Thymus (tissue), 11 donors: Measurements from ENCODE around the gene ZKSCAN8. TPM values are rescaled to one million over a fixed set of nuclear protein-coding genes. Genes with fewer than 3 reads are reported as not detected.
"Not testable (repeated sequence)": the region's sequence is repeated elsewhere in the genome, so short reads cannot be mapped to it uniquely, and the experiment has no call there.

ENCODE experiments used
- DNase-seq, 9 donors: peaks; one replicate each; pipeline ENCODE4 v3.0.0-alpha.2; 2013; ENCODE audit warnings: low spot score in 9 of 9, low read depth in 6 of 9, missing footprints in 1 of 9
- H3K27ac ChIP-seq, 2 donors: one replicate each; pipeline ENCODE4 v1.5.1; 2013; ENCODE audit warnings: control low read depth in 1 of 2, low read depth in 1 of 2, low read length in 1 of 2, mild to moderate bottlenecking in 1 of 2, moderate library complexity in 1 of 2
- H3K27me3 ChIP-seq, 2 donors: one replicate each; pipeline ENCODE4 v1.5.1; 2013; ENCODE audit warnings: low read length in 1 of 2; ENCODE audit not compliant: control insufficient read depth in 2 of 2, insufficient read depth in 1 of 2
- H3K36me3 ChIP-seq, 2 donors: one replicate each; pipeline ENCODE4 v1.5.1; 2013; ENCODE audit warnings: low read length in 1 of 2, mild to moderate bottlenecking in 1 of 2, moderate library complexity in 1 of 2; ENCODE audit not compliant: control insufficient read depth in 2 of 2, insufficient read depth in 2 of 2
- H3K4me1 ChIP-seq, 2 donors: one replicate each; pipeline ENCODE4 v1.5.1; 2013; ENCODE audit warnings: low read length in 2 of 2; ENCODE audit not compliant: control insufficient read depth in 2 of 2, insufficient read depth in 2 of 2
- H3K4me3 ChIP-seq, 2 donors: one replicate each; pipeline ENCODE4 v1.5.1; 2013; ENCODE audit warnings: low read length in 2 of 2, control low read depth in 1 of 2, mild to moderate bottlenecking in 1 of 2
- H3K9me3 ChIP-seq, 2 donors: one replicate each; pipeline ENCODE4 v1.5.1; 2013; ENCODE audit warnings: low read length in 1 of 2, mild to moderate bottlenecking in 1 of 2; ENCODE audit not compliant: control insufficient read depth in 2 of 2, insufficient read depth in 1 of 2
- WGBS: extraction: QIAGEN DNeasy Blood & Tissue Kit; methylation state at CpG from one replicate; pipeline ENCODE4 v1.1.7; 2013; 5-methylcytosine and 5-hydroxymethylcytosine counted together
- polyA plus RNA-seq: library from polyadenylated mRNA; stranded (reverse); fragments of 200-250 nt; gene quantifications from one replicate; pipeline ENCODE4 v1.2.3, GENCODE V29; 2013
- total RNA-seq: library from RNA; stranded (reverse); fragments of 120-200 nt; gene quantifications from one replicate; pipeline ENCODE4 v1.2.4, GENCODE V29; 2013
- donor health status: healthy.

Gene ZKSCAN8
- total and polyA plus RNA-seq, 2 donors = 5.3 to 10.4 TPM

GRCh38 chr6:28117386-28118050, 24.2 kb upstream of the ZKSCAN8 start:
- Histone ChIP-seq H3K36me3 (peaks cover 27 to 47% of the 10 kb centered on the region in 2 donors), H3K27ac (no peak overlapping the region), H3K4me3 (no peak overlapping the region), H3K9me3 (no peaks in the 10 kb centered on the region), H3K4me1 (no peaks in the 10 kb centered on the region), H3K27me3 (no peaks in the 10 kb centered on the region)
- DNase-seq = no peak
- WGBS = 98% methylated on average over 2 of the region's 2 CpGs

GRCh38 chr6:28118217-28118616, 23.5 kb upstream of the ZKSCAN8 start:
- no peaks in the 10 kb centered on the region for H3K4me1 ChIP-seq
- H3K4me3 ChIP-seq = no peak overlapping the region
- peaks cover 27 to 50% of the 10 kb centered on the region in 2 donors for H3K36me3 ChIP-seq
- DNase-seq = no peak
- WGBS = 97% methylated on average over 1 of the region's 1 CpG
- H3K27me3 ChIP-seq = no peaks in the 10 kb centered on the region
- H3K9me3 ChIP-seq = no peaks in the 10 kb centered on the region
- H3K27ac ChIP-seq = no peak overlapping the region

GRCh38 chr6:28121876-28122275, 19.8 kb upstream of the ZKSCAN8 start:
- Histone ChIP-seq H3K36me3 (peaks cover 8 to 39% of the 10 kb centered on the region in 2 donors), H3K27ac (no peak overlapping the region), H3K4me3 (no peak overlapping the region), H3K4me1 (peaks cover 10 to 11% of the 10 kb centered on the region in 2 donors), H3K9me3 (no peaks in the 10 kb centered on the region), H3K27me3 (no peaks in the 10 kb centered on the region)
- no peak for DNase-seq
- WGBS = 98% methylated on average over 2 of the region's 2 CpGs

- WGBS = 97% methylated on average over 5 of the region's 5 CpGs
- Histone ChIP-seq H3K36me3 (peaks cover 8 to 39% of the 10 kb centered on the region in 2 donors), H3K4me1 (peaks cover 10 to 11% of the 10 kb centered on the region in 2 donors)
- DNase-seq, H3K4me3 ChIP-seq, H3K27me3 ChIP-seq, H3K9me3 ChIP-seq, H3K27ac ChIP-seq: not testable (repeated sequence)
Measured at GRCh38 chr6:28122283-28122682, 19.4 kb upstream of the ZKSCAN8 start.

- H3K9me3 ChIP-seq = no peaks in the 10 kb centered on the region
- H3K4me3 ChIP-seq = peak within 1 kb of the TSS; percentile 79 to 90
- peaks cover 13 to 33% of the 10 kb centered on the region in 2 donors for H3K36me3 ChIP-seq
- no peaks in the 10 kb centered on the region for H3K27me3 ChIP-seq
- DNase-seq = peak in 6 of 9 donors; percentile 47 to 85 (median 70)
- H3K27ac ChIP-seq = peak within 1 kb of the TSS; percentile 78 to 89
- peaks cover 10 to 11% of the 10 kb centered on the region in 2 donors for H3K4me1 ChIP-seq
- WGBS = 1% methylated on average over 28 of the region's 28 CpGs
Measured at GRCh38 chr6:28124350-28124970, 17.2 kb upstream of the ZKSCAN8 start, which contains the start of gene ZSCAN16. Gene ZSCAN16, plus strand, starts transcription at chr6:28124609. Its CDS starts 835 bp downstream, at chr6:28125444.

GRCh38 chr6:28124971-28125353, 16.7 kb upstream of the ZKSCAN8 start:
- Histone ChIP-seq H3K27ac (peak overlapping the region; percentile 78 to 89), H3K4me1 (peaks cover 10 to 11% of the 10 kb centered on the region in 2 donors), H3K36me3 (peaks cover 13 to 34% of the 10 kb centered on the region in 2 donors), H3K27me3 (no peaks in the 10 kb centered on the region), H3K4me3 (peak overlapping the region; percentile 79 to 90), H3K9me3 (no peaks in the 10 kb centered on the region)
- 13% methylated on average over 6 of the region's 6 CpGs for WGBS
- DNase-seq = peak in 1 of 9 donors; percentile 31

GRCh38 chr6:28125401-28125800, 16.3 kb upstream of the ZKSCAN8 start:
- H3K4me1 ChIP-seq = peaks cover 10 to 11% of the 10 kb centered on the region in 2 donors
- DNase-seq = peak in 3 of 9 donors; percentile 33 to 60 (median 39)
- peak overlapping the region; percentile 64 to 78 for H3K27ac ChIP-seq
- no peaks in the 10 kb centered on the region for H3K27me3 ChIP-seq
- WGBS = 22% methylated on average over 4 of the region's 4 CpGs
- peak overlapping the region in 1 of 2 donors; percentile 90 for H3K4me3 ChIP-seq
- H3K9me3 ChIP-seq = no peaks in the 10 kb centered on the region
- H3K36me3 ChIP-seq = peaks cover 10 to 32% of the 10 kb centered on the region in 2 donors

- Histone ChIP-seq H3K4me3 (no peak overlapping the region), H3K36me3 (peaks cover 4 to 10% of the 10 kb centered on the region in 2 donors), H3K4me1 (peaks cover 8 to 11% of the 10 kb centered on the region in 2 donors), H3K27me3 (no peaks in the 10 kb centered on the region), H3K27ac (no peak overlapping the region), H3K9me3 (no peaks in the 10 kb centered on the region)
- DNase-seq = peak in 2 of 9 donors; percentile 22 to 43
- WGBS = 70% methylated on average over 3 of the region's 3 CpGs
Measured at GRCh38 chr6:28134015-28134414, 7.7 kb upstream of the ZKSCAN8 start.

GRCh38 chr6:28134716-28135115, 7.0 kb upstream of the ZKSCAN8 start:
- Histone ChIP-seq H3K4me1 (peaks cover 8 to 11% of the 10 kb centered on the region in 2 donors), H3K36me3 (peaks cover 4 to 10% of the 10 kb centered on the region in 2 donors), H3K27me3 (no peaks in the 10 kb centered on the region), H3K9me3 (no peaks in the 10 kb centered on the region), H3K27ac (peak overlapping the region in 1 of 2 donors; percentile 33), H3K4me3 (no peak overlapping the region)
- peak in 1 of 9 donors; percentile 5 for DNase-seq
- 89% methylated on average over 1 of the region's 1 CpG for WGBS
